Measurements from ENCODE around the gene GNB1L. TPM values are rescaled to one million over a fixed set of nuclear protein-coding genes. Genes with fewer than 3 reads are reported as not detected.

Gene GNB1L
- total RNA-seq, 1 experiment from 2014 or later = 18.0 TPM

GRCh38 chr22:19797086-19798002, 57.3 kb downstream of the GNB1L start (continued):
- TF ChIP-seq AFF4 (CRISPR knock-in tag; IDR thresholded peaks at IDR 0.05; ENCODE audit: borderline replicate concordance) (no peak), ZNF423 (CRISPR knock-in tag; IDR thresholded peaks at IDR 0.05) (no peak)

DNA sequence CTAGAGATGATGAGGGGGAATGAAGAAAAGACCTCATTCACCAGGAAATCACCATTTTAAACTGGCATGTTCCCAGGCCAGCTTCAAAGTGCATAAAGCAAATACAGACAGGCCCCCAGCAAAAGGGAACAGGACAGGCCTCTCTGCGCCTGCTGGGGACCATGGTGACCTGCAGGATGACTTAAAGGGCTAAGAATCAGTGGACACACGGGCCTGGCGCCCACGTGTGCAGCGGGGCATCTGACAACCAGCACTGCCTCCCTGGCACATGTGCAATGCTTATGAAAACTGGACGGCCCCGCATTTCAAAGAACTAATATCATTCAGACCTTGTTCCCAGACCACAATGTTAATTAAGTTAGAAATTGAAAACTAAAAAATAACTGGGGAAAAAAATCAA, 58.5 kb downstream of the GNB1L start:
- H3K4me1 Mint-ChIP-seq = no peaks in the 10 kb centered on the region
- DNase-seq (ENCODE audit: low spot score) = no peak
- ChIA-PET CTCF (interaction anchor here (1.0 to 1.5 kb wide), 2 partner anchors 66 to 117 kb away, joined by 4 read pairs; no protein-coding TSS in a partner anchor), POLR2A (no interaction called here)
- H3K27ac Mint-ChIP-seq = no peak overlapping the region
- no peak for ATAC-seq
- no peaks in the 10 kb centered on the region for H3K9me3 Mint-ChIP-seq
- TF ChIP-seq, protein P1, sequence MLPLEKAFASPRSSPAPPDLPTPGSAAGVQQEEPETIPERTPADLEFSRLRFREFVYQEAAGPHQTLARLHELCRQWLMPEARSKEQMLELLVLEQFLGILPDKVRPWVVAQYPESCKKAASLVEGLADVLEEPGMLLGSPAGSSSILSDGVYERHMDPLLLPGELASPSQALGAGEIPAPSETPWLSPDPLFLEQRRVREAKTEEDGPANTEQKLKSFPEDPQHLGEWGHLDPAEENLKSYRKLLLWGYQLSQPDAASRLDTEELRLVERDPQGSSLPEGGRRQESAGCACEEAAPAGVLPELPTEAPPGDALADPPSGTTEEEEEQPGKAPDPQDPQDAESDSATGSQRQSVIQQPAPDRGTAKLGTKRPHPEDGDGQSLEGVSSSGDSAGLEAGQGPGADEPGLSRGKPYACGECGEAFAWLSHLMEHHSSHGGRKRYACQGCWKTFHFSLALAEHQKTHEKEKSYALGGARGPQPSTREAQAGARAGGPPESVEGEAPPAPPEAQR (CRISPR knock-in tag; IDR thresholded peaks at IDR 0.05) = no peak
- TF ChIP-seq, protein P2, sequence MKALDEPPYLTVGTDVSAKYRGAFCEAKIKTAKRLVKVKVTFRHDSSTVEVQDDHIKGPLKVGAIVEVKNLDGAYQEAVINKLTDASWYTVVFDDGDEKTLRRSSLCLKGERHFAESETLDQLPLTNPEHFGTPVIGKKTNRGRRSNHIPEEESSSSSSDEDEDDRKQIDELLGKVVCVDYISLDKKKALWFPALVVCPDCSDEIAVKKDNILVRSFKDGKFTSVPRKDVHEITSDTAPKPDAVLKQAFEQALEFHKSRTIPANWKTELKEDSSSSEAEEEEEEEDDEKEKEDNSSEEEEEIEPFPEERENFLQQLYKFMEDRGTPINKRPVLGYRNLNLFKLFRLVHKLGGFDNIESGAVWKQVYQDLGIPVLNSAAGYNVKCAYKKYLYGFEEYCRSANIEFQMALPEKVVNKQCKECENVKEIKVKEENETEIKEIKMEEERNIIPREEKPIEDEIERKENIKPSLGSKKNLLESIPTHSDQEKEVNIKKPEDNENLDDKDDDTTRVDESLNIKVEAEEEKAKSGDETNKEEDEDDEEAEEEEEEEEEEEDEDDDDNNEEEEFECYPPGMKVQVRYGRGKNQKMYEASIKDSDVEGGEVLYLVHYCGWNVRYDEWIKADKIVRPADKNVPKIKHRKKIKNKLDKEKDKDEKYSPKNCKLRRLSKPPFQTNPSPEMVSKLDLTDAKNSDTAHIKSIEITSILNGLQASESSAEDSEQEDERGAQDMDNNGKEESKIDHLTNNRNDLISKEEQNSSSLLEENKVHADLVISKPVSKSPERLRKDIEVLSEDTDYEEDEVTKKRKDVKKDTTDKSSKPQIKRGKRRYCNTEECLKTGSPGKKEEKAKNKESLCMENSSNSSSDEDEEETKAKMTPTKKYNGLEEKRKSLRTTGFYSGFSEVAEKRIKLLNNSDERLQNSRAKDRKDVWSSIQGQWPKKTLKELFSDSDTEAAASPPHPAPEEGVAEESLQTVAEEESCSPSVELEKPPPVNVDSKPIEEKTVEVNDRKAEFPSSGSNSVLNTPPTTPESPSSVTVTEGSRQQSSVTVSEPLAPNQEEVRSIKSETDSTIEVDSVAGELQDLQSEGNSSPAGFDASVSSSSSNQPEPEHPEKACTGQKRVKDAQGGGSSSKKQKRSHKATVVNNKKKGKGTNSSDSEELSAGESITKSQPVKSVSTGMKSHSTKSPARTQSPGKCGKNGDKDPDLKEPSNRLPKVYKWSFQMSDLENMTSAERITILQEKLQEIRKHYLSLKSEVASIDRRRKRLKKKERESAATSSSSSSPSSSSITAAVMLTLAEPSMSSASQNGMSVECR (CRISPR knock-in tag; IDR thresholded peaks at IDR 0.05; ENCODE audit: borderline replicate concordance) = no peak
- TF ChIP-seq ZNF232 (CRISPR knock-in tag; IDR thresholded peaks at IDR 0.05) (no peak), GTF2I (CRISPR knock-in tag; conservative IDR thresholded peaks at IDR 0.05) (no peak), ZNF425 (CRISPR knock-in tag; conservative IDR thresholded peaks at IDR 0.05) (no peak)
- 0 out of 2 replicates have a peak, but pooled peaks cover 2% of the 10 kb centered on the region for H3K36me3 Mint-ChIP-seq
- H3K27me3 Mint-ChIP-seq (ENCODE audit: low read depth) = no peaks in the 10 kb centered on the region; the same call in 1 of the 2 replicates
- no peak overlapping the region for H3K4me3 Mint-ChIP-seq

DNA sequence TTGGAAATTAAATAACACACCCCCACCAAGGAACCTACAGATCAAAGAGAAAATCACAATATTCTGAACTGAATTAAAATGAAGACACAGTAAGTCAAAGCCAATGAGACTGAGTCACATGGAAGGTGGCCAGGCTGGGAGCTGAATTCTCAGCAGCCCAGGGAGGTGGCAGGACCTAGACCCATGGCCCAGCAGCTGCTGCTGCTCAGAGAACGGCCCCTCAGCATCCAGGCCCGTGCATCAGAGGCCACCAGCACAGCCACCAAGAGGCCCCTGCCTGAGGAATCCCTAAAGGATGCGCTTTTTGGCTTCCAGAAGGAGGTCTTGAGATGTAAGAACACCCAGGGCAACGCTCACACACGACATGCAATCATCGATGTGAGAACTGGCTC, 59.1 kb downstream of the GNB1L start:
- Mint-ChIP-seq H3K9me3 (no peaks in the 10 kb centered on the region), H3K4me1 (no peaks in the 10 kb centered on the region), H3K36me3 (0 out of 2 replicates have a peak, but pooled peaks cover 3% of the 10 kb centered on the region), H3K27me3 (ENCODE audit: low read depth) (no peaks in the 10 kb centered on the region; the same call in 1 of the 2 replicates), H3K27ac (no peak overlapping the region), H3K4me3 (no peak overlapping the region)
- no peak for ATAC-seq
- POLR2A ChIA-PET = no interaction called here
- DNase-seq (ENCODE audit: low spot score) = no peak
- CTCF ChIA-PET = interaction anchor here (1.0 to 1.5 kb wide), 2 partner anchors 65 to 116 kb away, joined by 4 read pairs; no protein-coding TSS in a partner anchor
- no peak for TF ChIP-seq GTF2I (CRISPR knock-in tag; conservative IDR thresholded peaks at IDR 0.05)
- TF ChIP-seq ZNF416 (CRISPR knock-in tag; IDR thresholded peaks at IDR 0.05) = no peak
- no peak for TF ChIP-seq CREB1 (CRISPR knock-in tag; IDR thresholded peaks at IDR 0.05)
- no peak for TF ChIP-seq PRDM15 (CRISPR knock-in tag; IDR thresholded peaks at IDR 0.05)
- no peak for TF ChIP-seq NR2C2 (CRISPR knock-in tag; IDR thresholded peaks at IDR 0.05)
- TF ChIP-seq, protein P3, sequence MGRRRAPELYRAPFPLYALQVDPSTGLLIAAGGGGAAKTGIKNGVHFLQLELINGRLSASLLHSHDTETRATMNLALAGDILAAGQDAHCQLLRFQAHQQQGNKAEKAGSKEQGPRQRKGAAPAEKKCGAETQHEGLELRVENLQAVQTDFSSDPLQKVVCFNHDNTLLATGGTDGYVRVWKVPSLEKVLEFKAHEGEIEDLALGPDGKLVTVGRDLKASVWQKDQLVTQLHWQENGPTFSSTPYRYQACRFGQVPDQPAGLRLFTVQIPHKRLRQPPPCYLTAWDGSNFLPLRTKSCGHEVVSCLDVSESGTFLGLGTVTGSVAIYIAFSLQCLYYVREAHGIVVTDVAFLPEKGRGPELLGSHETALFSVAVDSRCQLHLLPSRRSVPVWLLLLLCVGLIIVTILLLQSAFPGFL (CRISPR knock-in tag; IDR thresholded peaks at IDR 0.05; ENCODE audit: borderline replicate concordance) = no peak
- no peak for TF ChIP-seq SOX15 (CRISPR knock-in tag; IDR thresholded peaks at IDR 0.05)
- TF ChIP-seq ESRRA (CRISPR knock-in tag; IDR thresholded peaks at IDR 0.05; ENCODE audit: borderline replicate concordance) = no peak

All from WTC11 (cell line).